Panc1 (cell line): Measurements from ENCODE around the gene NR2E1.

Source experiments
- CTCF ChIP-seq: fragments of 450-650 bp; IDR thresholded peaks from 2 replicates; pipeline ENCODE4 v1.5.1; 2017; ENCODE audit warnings: mild to moderate bottlenecking
- POLR2AphosphoS5 ChIP-seq: IDR thresholded peaks from 2 replicates; pipeline ENCODE4 v1.6.1; 2012; ENCODE audit warnings: mild to moderate bottlenecking, low read depth, low read length, moderate library complexity
- REST ChIP-seq, 2 experiments: IDR thresholded peaks; 2 replicates each; pipeline ENCODE4 v1.6.1; 2011 to 2012; ENCODE audit warnings: low read depth in 2 of 2, control low read depth in 1 of 2, low read length in 1 of 2, mild to moderate bottlenecking in 1 of 2, moderate library complexity in 1 of 2; ENCODE audit not compliant: insufficient read depth in 1 of 2
- SIN3A ChIP-seq: IDR thresholded peaks from 2 replicates; pipeline ENCODE4 v1.6.1; 2012; ENCODE audit warnings: low read depth, mild to moderate bottlenecking, low read length, moderate library complexity, borderline replicate concordance; ENCODE audit not compliant: insufficient read depth
- TCF7L2 ChIP-seq: IDR thresholded peaks from 2 replicates; pipeline ENCODE4 v1.6.1; 2011; ENCODE audit warnings: mild to moderate bottlenecking, low read depth, low read length, inconsistent platforms

- TF ChIP-seq CTCF (no peak), TCF7L2 (peak; percentile 88), REST (IDR thresholded peaks at IDR 0.05; ENCODE audit: insufficient read depth in 1 of 2, low read depth in 2 of 2, low read length in 1 of 2) (no peak), POLR2AphosphoS5 (peak; percentile 48; the same call in 1 of the 2 replicates), SIN3A (no peak)
Observed at GRCh38 chr6:108127826-108128225, 38.0 kb upstream of the NR2E1 start.
